C4-2B (cell line): ENCODE results near the gene NKX1-1.
"Not testable (repeated sequence)": the region's sequence is repeated elsewhere in the genome, so short reads cannot be mapped to it uniquely, and the experiment has no call there.

Experiments
- ZFX ChIP-seq: fragments of 450-650 bp; IDR thresholded peaks from 2 replicates; pipeline ENCODE4 v1.6.1; 2017
- TF ChIP-seq, protein P1 (sequence below): fragments of 450-650 bp; conservative IDR thresholded peaks from 2 replicates; pipeline ENCODE4 v1.5.1; 2017; ENCODE audit warnings: mild to moderate bottlenecking

GRCh38 chr4:1443688-1444172 is 37.5 kb upstream of the NKX1-1 start:
- TF ChIP-seq, protein P1, sequence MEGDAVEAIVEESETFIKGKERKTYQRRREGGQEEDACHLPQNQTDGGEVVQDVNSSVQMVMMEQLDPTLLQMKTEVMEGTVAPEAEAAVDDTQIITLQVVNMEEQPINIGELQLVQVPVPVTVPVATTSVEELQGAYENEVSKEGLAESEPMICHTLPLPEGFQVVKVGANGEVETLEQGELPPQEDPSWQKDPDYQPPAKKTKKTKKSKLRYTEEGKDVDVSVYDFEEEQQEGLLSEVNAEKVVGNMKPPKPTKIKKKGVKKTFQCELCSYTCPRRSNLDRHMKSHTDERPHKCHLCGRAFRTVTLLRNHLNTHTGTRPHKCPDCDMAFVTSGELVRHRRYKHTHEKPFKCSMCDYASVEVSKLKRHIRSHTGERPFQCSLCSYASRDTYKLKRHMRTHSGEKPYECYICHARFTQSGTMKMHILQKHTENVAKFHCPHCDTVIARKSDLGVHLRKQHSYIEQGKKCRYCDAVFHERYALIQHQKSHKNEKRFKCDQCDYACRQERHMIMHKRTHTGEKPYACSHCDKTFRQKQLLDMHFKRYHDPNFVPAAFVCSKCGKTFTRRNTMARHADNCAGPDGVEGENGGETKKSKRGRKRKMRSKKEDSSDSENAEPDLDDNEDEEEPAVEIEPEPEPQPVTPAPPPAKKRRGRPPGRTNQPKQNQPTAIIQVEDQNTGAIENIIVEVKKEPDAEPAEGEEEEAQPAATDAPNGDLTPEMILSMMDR, result not testable (repeated sequence)
- not testable (repeated sequence) for TF ChIP-seq ZFX
